ENCODE data around the gene TNKS1BP1.

- no peak for TF ChIP-seq CHD7 (IDR thresholded peaks at IDR 0.05; ENCODE audit: insufficient replicate concordance, low read length)
- TF ChIP-seq CTCF (IDR thresholded peaks at IDR 0.05; ENCODE audit: control extremely low read depth in 1 of 3, insufficient read depth in 1 of 3, low read depth in 1 of 3, low read length in 3 of 3): no peak
- TF ChIP-seq USF2 (IDR thresholded peaks at IDR 0.05; ENCODE audit: low read length): no peak
- no peak for TF ChIP-seq JUND (IDR thresholded peaks at IDR 0.05; ENCODE audit: low read length)
- no peak for TF ChIP-seq EP300 (IDR thresholded peaks at IDR 0.05; ENCODE audit: borderline replicate concordance in 1 of 2, low read depth in 2 of 2, low read length in 2 of 2)
- TF ChIP-seq POLR2A (IDR thresholded peaks at IDR 0.05; ENCODE audit: control extremely low read depth in 1 of 2, low read depth in 2 of 2, low read length in 2 of 2): no peak
Measured at GRCh38 chr11:57370251-57370650, 45.5 kb upstream of the TNKS1BP1 start.
